HL-60/S4 treated with retinoic acid at 250 ng/mL for 4 days and 3 days (cell line): ENCODE measurements around the gene HERC2.

ENCODE experiments used
- in situ Hi-C: fragments of 300-500 bp; cut with MboI; formaldehyde crosslinking; loops from 2 replicates; pipeline ENCODE4 v1.7.0; 2022; ENCODE audit warnings: low sequenced_read_pairs

HERC2 gene

GRCh38 chr15:28099555-28100140 lies 222.3 kb downstream of the HERC2 start:
- in situ Hi-C loops = no loop called here

GRCh38 chr15:28098766-28099554 lies 223.0 kb downstream of the HERC2 start, which contains the start of gene OCA2:
OCA2 (minus strand) TSS chr15:28099315; CDS start chr15:28081874, 17,441 bp downstream.
- in situ Hi-C loops = no loop called here

GRCh38 chr15:28098360-28098765 lies 223.6 kb downstream of the HERC2 start:
- in situ Hi-C loops = no loop called here

- in situ Hi-C loops = no loop called here
Observed at GRCh38 chr15:28097656-28098359, 224.2 kb downstream of the HERC2 start.

- in situ Hi-C loops = no loop called here
Observed at GRCh38 chr15:28096670-28097431, 225.1 kb downstream of the HERC2 start.

- in situ Hi-C loops = no loop called here
Observed at GRCh38 chr15:28096411-28096669, 225.6 kb downstream of the HERC2 start.

GRCh38 chr15:28094732-28095521 lies 227.1 kb downstream of the HERC2 start:
- in situ Hi-C loops = no loop called here

GRCh38 chr15:28093752-28094535 lies 228.0 kb downstream of the HERC2 start:
- in situ Hi-C loops = no loop called here

GRCh38 chr15:28091313-28091712 lies 230.7 kb downstream of the HERC2 start:
- in situ Hi-C loops = no loop called here

GRCh38 chr15:28086175-28086703 lies 235.7 kb downstream of the HERC2 start:
- in situ Hi-C loops = no loop called here

- in situ Hi-C loops = no loop called here
Observed at GRCh38 chr15:28085489-28086174, 236.3 kb downstream of the HERC2 start.

GRCh38 chr15:28084547-28084946 lies 237.4 kb downstream of the HERC2 start:
- in situ Hi-C loops = no loop called here

GRCh38 chr15:28082891-28083684 lies 238.9 kb downstream of the HERC2 start:
- in situ Hi-C loops = no loop called here

GRCh38 chr15:28081594-28081993 lies 240.4 kb downstream of the HERC2 start:
- in situ Hi-C loops = no loop called here

- in situ Hi-C loops = no loop called here
Observed at GRCh38 chr15:28080386-28080785, 241.6 kb downstream of the HERC2 start.

- in situ Hi-C loops = no loop called here
Observed at GRCh38 chr15:28079313-28079969, 242.5 kb downstream of the HERC2 start.

- in situ Hi-C loops = no loop called here
Observed at GRCh38 chr15:28078191-28078719, 243.7 kb downstream of the HERC2 start.
